ENCODE measurements around the gene TMEM87B.

DNA sequence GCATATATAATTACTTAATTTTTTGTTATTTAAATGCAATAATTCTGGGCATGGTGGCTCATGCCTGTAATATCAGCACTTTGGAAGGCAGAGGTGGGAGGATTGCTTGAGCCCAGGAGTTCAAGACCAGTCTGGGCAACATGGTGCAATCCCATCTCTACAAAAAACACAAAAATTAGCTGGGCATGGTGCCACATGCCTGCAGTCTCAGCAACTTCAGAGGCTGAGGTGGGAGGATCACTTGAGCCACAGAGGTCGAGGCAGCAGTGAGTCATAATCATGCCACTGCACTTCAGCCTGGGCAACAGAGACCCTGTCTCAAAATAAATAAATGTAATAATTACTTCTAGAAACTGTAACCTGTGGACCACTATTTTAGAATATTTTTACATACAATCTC lies 21.5 kb upstream of the TMEM87B start:
- TF ChIP-seq, protein P1, sequence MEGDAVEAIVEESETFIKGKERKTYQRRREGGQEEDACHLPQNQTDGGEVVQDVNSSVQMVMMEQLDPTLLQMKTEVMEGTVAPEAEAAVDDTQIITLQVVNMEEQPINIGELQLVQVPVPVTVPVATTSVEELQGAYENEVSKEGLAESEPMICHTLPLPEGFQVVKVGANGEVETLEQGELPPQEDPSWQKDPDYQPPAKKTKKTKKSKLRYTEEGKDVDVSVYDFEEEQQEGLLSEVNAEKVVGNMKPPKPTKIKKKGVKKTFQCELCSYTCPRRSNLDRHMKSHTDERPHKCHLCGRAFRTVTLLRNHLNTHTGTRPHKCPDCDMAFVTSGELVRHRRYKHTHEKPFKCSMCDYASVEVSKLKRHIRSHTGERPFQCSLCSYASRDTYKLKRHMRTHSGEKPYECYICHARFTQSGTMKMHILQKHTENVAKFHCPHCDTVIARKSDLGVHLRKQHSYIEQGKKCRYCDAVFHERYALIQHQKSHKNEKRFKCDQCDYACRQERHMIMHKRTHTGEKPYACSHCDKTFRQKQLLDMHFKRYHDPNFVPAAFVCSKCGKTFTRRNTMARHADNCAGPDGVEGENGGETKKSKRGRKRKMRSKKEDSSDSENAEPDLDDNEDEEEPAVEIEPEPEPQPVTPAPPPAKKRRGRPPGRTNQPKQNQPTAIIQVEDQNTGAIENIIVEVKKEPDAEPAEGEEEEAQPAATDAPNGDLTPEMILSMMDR (IDR thresholded peaks at IDR 0.05) = no peak
- no peak for TF ChIP-seq POLR2A (IDR thresholded peaks at IDR 0.05)

Measured in thyroid gland (tissue), 4 donors.